ENCODE measurements around the gene FGA.

The FGA gene

GRCh38 chr4:154549894-154550790 is 40.4 kb downstream of the FGA start, which contains the start of gene PLRG1:
PLRG1 (minus strand) TSS chr4:154550400; CDS start chr4:154550308, 92 bp downstream.
- intact Hi-C loops (cut with DNase I): loop anchor here (5.0 to 10.0 kb wide), 2 partner anchors 225 to 822 kb away; no protein-coding TSS in a partner anchor

GRCh38 chr4:154545689-154546088 is 44.9 kb downstream of the FGA start:
- no peak for DNase-seq
- intact Hi-C loops (cut with DNase I): no loop called here

More at GRCh38 chr4:154549894-154550790, 40.4 kb downstream of the FGA start, which contains the start of gene PLRG1:
- peak; percentile 94 to 100 (median 97) for DNase-seq

GRCh38 chr4:154542271-154542879 is 48.2 kb downstream of the FGA start:
- intact Hi-C loops (cut with DNase I): no loop called here
- DNase-seq: no peak

Data from posterior cingulate gyrus (tissue), 11 donors.